NCI-H2107 (cell line): ENCODE results near the gene CPHXL.

Source experiments
- DNase-seq: peaks from one replicate; lab custom pipeline; 2025; lab: John Stamatoyannopoulos, UW

CPHXL gene

DNA sequence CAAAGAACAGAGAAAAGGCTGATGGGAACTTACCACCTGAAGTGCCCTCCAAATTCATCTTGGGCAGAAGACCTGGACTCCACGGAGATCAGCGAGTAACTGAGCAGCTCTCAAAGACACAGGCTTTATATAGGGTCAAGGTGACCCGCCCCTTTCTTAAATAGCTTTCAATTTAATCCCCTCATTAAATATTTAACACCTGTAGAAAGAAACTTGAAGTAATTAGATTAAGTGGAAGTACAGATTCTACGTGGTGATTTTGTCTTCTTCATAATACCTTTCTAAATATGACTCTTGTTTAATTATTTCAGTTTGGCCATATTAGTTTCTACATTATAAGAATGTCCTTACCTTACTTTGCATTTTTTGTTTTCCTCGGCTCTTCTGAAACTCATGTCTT is 24.9 kb downstream of the CPHXL start, which contains the start of gene DUXB:
Gene DUXB (minus strand): TSS at position 101 of the 400 bp plus-strand sequence. CDS start 43 bp downstream, at position 58.
- DNase-seq, result no peak

DNA sequence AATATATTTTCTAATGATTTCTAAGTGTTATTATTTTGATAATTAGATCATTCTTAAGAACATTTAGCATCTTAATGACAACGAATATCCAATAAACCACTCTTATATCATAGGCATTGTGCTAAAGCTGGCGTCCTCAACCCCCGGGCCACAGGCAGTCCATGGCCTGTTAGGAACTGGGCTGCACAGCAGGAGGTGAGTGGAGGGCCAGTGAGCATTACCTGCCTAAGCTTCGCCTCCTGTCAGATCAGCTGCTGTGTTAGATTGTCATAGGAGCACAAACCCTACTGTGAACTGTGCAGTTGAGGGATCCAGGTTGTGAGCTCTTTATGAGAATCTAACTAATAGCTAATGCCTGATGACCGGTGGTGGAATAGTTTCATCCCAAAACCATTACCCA is 28.7 kb downstream of the CPHXL start:
- no peak for DNase-seq

DNA sequence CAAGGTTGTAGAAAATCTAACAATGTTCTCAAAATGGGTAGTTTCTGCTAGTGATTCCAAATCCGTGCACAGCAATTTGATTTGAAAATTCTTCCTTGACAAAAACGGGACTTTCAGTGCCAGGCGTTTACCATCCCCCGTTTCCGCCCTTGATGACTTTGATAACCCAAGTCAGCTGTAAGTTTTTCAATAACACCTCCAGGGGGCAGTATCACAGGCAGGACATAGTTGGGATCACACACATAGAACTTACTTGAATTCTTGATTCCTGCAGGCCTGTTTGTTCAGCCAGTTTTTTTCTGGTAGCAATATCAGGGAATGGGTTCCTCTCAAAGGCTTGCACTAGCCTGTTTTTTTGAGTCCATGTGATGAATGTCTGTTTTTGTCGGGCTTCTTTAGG is 30.6 kb downstream of the CPHXL start:
- no peak for DNase-seq

DNA sequence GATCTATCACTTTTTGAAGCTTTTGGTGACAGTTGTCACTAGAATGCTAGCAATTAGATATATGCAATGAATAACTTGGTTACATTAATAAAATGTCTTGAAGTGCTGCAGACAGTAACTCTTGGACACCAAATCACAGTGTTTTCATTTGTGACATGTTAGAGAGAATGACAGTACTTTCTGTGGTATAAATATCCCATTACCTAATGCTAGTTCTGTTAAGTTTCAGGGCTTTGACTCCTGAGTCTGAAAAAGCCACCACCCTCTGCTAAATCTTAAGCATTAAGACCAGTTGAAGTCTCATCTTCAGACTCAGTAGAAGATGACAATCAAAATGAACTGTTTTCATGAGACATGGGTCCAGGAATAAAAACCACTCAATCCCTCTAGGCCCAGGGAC is 38.9 kb downstream of the CPHXL start:
- no peak for DNase-seq

DNA sequence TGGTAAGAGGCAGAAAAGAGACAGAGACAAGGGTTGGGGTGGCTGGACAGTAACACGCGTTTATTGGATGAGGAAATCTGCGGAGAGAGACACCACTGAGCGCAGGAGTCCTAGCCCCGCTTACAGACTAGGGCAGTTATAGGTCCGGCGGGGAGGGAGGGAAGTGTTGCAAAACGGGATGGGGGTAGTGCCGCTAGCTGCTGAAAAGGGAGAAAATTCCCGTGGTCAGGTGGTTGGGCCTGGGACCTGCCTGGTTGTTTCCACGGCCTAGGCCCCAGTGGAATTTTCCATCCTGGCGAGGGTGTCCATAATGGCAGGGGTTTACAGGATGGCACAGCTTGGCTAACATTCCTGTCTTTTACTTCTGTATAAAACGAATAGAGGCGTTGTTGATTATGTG is 44.0 kb downstream of the CPHXL start:
- no peak for DNase-seq

DNA sequence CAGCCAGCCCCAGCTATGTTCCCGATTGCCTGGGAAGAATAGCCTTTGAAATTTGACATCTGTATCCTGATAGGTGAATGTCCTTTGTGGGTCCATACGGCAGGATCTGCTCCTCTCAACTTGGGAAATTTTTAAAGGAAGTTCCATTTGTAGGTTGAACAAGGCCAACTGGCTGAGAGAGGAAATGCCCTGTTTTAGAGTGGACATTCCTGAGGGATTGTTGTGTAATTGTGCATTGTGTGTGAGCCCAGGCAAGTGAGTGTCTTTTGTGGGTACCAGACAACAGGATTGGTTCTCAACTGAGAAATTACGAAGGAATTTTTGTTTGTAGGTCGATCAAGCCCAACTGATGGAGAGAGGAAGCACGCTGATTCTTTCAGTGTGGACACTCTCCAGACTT is 46.9 kb downstream of the CPHXL start:
- no peak for DNase-seq

DNA sequence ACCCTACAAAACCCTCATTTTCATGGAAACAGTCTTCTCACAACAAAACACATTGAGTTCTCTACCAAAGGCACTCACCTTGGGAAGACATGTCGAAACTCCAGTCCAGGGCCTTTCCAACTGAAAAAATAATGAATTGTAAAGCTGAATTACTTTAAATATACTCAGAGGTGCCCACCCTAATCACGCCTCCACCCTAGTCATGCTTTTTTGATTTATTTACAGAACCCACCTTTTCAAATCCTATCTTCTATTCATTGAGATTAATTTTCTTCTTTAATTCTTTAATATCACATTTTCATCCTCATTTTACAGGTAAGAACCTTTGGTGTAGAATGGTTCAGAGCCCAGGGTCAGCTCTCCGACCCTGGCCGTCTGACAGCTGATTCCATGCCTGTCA is 49.4 kb downstream of the CPHXL start, which contains the start of gene CPHXL2:
Gene CPHXL2 (minus strand): TSS at position 101 of the 400 bp plus-strand sequence. CDS start 10 bp downstream, at position 91.
- DNase-seq, result no peak

DNA sequence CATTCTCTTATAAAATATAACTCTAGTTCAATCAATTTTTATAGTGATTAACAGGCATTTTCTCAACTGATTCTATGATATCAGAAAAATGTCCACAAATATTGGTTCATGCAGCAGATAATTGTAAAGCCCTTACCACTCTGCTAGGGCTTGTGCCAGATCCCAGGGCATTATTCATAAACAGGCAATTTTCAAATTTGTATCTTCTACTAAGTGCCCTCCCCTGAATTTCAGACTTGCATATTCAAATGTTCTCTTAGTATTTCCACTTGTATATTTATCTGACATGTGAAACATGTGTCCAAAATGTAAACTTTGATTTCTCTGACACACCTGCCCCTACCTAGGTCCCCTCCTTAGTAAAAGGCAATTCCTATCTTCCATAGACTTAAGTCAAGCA is 58.8 kb downstream of the CPHXL start:
- DNase-seq, result no peak
